H1 (cell line): Measurements from ENCODE around the gene WNT2. TPM values are rescaled to one million over a fixed set of nuclear protein-coding genes. Genes with fewer than 3 reads are reported as not detected.

Experiments used
- BACH1 ChIP-seq: IDR thresholded peaks from 2 replicates; pipeline ENCODE4 v1.6.1; 2012; ENCODE audit warnings: low read length, improper control_type of control experiment
- BCL11A ChIP-seq, 2 experiments: IDR thresholded peaks; one replicate each; pipeline ENCODE4 v1.6.1; 2011; ENCODE audit warnings: low read depth in 2 of 2, low read length in 2 of 2, mild to moderate bottlenecking in 2 of 2
- CHD2 ChIP-seq: IDR thresholded peaks from 2 replicates; pipeline ENCODE4 v1.6.1; 2012; ENCODE audit warnings: low read length, improper control_type of control experiment
- RFX5 ChIP-seq: IDR thresholded peaks from 2 replicates; pipeline ENCODE4 v1.6.1; 2011; ENCODE audit warnings: low read depth, low read length, improper control_type of control experiment, borderline replicate concordance
- RNF2 ChIP-seq: fragments of 200-900, 300-1000 bp; sonication (generic); IDR thresholded peaks from 2 replicates; pipeline ENCODE4 v1.7.1; 2016; ENCODE audit warnings: borderline replicate concordance, low read depth, mild to moderate bottlenecking, antibody characterized with exemption, low read length; ENCODE audit not compliant: poor library complexity, severe bottlenecking; ENCODE audit errors: missing control alignments
- SRF ChIP-seq: IDR thresholded peaks from 2 replicates; pipeline ENCODE4 v1.6.1; 2011; ENCODE audit warnings: mild to moderate bottlenecking, low read depth, low read length, moderate library complexity
- SUZ12 ChIP-seq: fragments of 200-600 bp; sonication (generic); IDR thresholded peaks from 2 replicates; pipeline ENCODE4 v1.6.1; 2012; ENCODE audit warnings: mild to moderate bottlenecking, inconsistent platforms, low read length, moderate library complexity, mixed read lengths
- ZNF274 ChIP-seq: IDR thresholded peaks from 2 replicates; pipeline ENCODE4 v1.7.0; 2012; ENCODE audit warnings: low read length, borderline replicate concordance; ENCODE audit errors: extremely low read depth
- polyA plus RNA-seq, 7 experiments: library from polyadenylated mRNA; depleted of rRNA in 3 of 7; stranded (reverse) in 5 of 7; unstranded in 2 of 7; fragments of >200 nt in 5 of 7; fragments of 200-250 nt in 2 of 7; gene quantifications; 1 replicate in 5 of 7; 2 replicates in 1 of 7; 4 replicates in 1 of 7; pipeline versions ENCODE4 v1.2.1 to v1.2.3, GENCODE V29; 2011 to 2013; ENCODE audit warnings: missing spikeins in 2 of 7, mixed read lengths in 2 of 7
- total RNA-seq: library from RNA; stranded (reverse); fragmentation: NEBNext Ultra II Directional; extraction: Animal tissue kit (Norgen Biotek cat#: 25700); gene quantifications from 2 replicates; pipeline ENCODE4 v1.2.1, GENCODE V29; 2021

WNT2 gene
- total and polyA plus RNA-seq, 2 of the 8 experiments (the other 6 are each of a cell fraction or from before 2014, with no cell fraction given): not detected

- TF ChIP-seq BCL11A (IDR thresholded peaks at IDR 0.05; ENCODE audit: low read depth in 2 of 2, low read length in 2 of 2) (no peak), ZNF274 (no peak), RFX5 (no peak), SRF (no peak), SUZ12 (no peak), CHD2 (no peak), BACH1 (no peak), RNF2 (no peak)
These were observed 41.7 kb upstream of the WNT2 start (continued) for GRCh38 chr7:117364339-117365080.
